HG02798 (cell line): Measurements from ENCODE around the gene RASSF5.

Experiments
- ATAC-seq: cut with Tn5 transposase; IDR thresholded peaks from one replicate; pipeline ENCODE4 v1.9.1; 2021; ENCODE audit warnings: mild to moderate bottlenecking; ENCODE audit not compliant: unreplicated experiment, poor library complexity

RASSF5 gene

DNA sequence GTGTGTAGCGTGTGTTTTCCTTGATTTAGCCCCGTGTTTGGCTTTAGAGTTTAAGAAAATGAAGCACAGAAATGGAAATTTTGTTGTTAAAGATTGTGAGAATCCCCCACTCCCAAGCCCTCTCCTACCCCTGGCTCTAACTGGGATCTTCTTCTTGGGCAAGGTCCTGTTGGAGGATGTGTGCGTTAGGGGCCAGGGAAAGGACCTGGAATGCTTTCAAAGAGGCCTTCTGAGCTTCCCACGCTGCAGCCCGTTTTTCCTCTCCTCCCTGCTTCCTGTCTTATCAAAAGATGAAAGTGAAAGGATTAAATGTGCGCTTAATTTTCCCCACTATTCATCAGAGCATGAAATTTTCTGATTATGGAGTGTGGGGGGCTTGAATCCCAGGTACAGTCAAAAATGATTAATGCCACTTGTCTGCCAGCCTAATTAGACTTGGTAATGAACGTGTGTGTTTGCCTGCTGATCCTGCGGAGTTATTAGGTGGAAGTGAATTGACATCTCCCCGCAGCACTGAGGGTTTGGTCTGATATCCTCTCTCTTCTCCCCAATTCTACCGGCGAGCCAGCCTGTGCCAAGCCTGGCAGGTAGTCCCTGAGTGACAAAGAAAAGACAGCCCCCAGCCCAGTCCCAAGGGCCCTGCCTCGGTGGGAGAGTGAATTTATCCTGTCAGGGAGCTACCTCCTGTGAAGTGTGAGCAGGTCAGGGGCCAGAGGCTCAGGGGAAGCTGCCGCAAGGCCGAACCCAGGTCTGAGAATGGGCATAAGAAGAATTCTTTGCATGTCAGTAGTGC lies 4.9 kb downstream of the RASSF5 start:
- no peak for ATAC-seq

DNA sequence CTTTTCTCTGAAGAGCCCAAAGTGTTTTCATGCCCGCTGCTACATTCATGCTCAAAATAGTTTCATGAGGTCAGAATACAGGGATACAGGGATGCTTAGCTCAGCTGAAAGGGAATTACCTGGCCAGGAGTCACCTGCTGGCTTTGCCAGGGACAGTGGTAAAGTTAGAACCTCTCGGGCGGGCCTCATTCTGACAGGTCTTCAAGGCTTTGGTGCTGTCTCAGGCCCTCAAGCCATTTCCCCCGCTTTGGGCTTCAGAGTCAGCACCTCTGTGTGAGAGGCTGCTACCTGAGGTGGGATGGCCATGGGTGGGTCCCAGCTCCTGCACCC lies 5.5 kb downstream of the RASSF5 start:
- ATAC-seq, result no peak

DNA sequence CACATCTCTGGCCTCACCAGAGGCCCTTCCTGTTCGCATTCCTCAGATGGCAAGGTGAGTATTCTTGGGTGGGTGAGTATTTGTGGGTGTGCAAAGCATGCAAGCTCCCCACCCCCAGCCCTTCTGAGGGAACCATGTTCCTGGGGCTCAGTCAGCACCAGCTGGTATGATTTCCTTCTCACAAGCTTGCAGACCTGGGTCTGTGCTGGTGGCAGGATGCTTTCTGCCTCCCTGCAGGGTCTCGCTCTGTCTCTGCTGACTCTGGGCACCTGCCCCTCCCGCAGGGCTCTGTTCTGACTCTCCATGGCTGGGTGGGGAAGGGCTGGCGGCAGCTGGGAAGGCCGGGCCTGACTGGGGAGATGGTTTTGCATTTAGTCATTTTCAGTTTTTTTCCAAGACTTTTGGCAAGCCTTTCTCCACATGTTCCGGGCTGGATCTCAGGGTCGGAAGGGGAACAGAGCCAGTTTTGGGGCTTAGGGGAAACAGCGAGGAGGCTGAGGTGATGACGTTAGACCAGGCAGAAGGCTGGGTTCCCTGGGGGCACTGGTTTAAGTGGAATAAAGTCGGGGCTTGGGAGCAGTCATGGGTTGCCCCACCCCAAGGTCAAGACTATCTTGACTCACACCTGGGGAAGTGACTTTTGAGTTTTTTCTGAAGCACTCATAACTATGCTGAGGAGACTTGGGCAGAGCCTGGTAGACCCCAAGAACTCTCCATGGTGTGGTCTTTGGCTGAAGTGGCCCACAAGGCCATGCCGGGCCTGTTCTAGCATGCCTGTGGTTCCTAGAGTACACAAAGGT lies 6.2 kb downstream of the RASSF5 start:
- ATAC-seq, result no peak

DNA sequence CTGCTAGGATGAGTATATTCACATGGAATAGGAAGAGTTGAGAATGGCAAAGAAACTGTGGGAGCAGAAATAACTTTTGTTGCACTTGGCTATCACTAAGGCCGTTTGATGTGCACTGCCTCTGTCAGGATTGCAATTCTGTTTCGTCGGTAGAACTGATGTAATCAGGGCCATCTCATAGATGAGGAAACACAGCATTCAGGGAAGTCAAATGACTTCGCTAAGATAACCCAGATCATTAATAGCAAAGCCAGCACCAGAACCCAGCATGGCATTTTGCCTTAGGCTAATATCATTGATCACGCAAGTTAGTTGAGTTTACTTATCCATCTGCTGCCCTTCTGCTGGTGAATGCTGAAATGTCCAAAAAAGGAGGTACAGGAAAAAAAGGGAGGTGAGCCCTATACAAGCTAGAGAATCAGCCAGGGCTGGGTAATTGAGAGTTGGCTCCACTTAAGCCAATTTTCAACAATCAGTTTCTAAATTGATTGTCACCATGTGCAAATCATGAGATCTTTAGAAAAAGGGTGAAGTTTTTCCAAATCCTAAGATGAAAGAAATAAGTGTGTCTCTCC lies 7.6 kb downstream of the RASSF5 start:
- no peak for ATAC-seq

DNA sequence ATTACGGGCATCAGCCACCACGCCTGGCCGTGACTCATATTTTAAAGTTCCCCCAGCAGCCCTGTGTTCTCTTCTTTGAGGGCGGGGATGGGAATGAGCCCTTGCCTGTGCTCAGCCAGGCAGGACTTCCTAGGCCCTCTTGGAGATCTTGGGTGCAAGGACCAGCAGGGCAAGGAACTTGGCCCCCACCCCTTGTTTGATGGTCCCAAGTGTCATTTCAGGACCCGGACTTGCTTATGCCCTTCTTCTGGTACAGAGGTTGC lies 9.3 kb downstream of the RASSF5 start:
- ATAC-seq, result no peak

DNA sequence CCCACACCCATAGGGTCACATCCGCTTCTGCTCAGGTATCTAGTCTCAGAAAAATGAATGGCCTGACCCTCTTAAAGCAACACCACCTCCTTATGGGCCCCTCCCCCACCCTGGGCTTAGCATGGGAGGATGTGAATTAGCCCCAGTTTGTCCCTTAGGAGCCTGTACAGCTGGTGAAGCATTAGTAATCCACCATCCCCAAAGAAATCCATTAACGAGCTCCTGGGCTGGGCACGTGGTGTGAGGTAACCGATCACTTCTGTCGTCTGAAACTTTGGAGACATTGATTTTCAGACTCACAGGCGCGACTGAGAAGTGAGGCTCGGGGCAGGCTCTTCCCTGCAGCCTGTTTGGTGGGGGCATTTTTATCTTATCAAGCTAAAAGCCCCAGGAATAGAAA lies 10.5 kb downstream of the RASSF5 start:
- ATAC-seq, result no peak

DNA sequence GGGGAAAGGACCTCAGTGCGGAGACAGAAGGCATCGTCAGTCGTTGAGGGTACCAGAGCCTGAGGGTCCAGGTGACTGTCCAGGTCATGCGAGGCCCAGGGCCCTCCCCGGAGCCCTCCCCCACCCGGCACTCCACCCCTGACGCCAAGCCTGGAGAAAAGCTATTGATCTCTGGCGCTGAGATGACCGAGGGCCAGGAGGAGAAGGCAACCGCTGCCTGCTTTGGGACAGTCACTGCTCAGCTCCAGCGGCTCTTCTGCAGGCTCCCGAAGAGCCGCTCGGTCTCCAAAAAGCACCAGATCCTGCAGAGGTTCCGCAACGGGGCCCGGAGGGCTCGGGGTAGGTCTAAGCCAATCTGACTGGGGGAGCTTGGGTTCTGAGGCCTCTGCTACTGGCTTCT lies 10.9 kb downstream of the RASSF5 start:
- no peak for ATAC-seq

DNA sequence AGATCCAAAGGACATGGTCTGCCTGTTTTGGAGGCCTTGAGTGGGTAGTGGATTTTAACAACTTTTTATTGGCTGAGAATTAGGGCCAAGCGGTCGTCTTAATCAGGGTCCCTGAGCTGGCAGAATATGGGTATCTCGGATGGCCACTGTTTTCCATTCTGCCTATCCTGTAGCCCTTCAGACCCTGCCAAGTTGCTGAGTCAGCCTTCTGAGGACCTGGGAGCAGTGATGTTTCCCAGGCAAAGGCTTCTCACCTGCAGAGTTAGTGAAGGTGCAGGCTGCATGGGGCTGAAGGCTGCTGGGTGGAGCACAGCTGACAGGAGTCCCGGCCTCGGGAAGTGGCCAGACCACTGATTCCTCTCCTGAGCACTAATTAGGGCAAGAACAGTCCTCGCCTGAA lies 11.4 kb downstream of the RASSF5 start:
- ATAC-seq, result no peak

DNA sequence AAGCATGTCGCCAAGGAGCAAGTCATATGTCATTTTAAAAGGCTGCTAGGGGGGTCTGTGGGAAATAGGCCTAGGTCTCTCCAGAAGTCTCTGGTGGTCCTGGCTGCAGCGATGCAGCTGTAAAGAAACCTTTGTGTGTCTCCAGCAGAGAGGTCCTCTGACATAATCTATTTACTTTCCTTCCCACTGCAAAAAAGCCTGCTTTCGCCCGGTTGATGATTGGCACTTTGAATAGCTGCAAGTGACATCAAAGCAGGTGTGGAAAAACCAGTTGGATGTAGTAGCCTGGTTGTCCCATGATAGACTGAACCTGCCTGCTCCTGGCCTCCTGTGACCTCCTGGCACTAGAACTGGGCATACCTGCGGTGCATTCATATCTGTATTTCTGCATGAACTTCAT lies 13.8 kb downstream of the RASSF5 start:
- no peak for ATAC-seq

DNA sequence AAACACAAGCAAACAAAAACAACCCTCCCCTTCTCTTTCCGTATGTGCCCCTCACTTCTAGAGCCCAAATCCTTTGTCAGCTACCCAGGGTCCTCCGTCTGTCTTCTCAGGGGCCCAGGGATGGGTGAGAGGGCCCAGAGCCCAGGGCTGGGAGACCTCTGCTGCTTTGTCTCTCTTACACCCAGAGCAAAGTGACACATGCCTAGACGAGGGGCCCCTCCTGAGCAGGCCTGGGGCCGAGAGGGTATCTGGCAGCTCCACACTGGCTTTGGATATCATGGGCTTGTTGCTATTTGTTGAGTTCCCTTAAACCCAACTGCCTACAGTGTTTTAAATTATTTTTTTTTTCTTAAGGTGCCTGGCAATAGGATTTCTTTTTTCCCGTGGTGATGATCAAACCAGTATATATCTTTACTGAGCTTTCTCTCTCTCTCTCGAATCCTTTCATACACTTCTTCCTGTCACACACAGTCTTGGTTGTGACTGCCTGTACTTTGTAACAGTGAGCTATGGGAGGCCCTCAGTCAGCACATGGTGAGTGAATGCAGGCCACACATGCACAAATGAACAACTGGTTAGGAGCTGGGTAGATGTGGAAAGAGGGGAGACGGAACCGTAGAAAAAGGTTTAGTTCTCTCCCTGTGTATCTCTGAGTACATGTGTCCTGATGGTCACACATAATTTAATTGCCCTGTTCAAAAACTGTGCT lies 14.5 kb downstream of the RASSF5 start:
- ATAC-seq, result no peak

DNA sequence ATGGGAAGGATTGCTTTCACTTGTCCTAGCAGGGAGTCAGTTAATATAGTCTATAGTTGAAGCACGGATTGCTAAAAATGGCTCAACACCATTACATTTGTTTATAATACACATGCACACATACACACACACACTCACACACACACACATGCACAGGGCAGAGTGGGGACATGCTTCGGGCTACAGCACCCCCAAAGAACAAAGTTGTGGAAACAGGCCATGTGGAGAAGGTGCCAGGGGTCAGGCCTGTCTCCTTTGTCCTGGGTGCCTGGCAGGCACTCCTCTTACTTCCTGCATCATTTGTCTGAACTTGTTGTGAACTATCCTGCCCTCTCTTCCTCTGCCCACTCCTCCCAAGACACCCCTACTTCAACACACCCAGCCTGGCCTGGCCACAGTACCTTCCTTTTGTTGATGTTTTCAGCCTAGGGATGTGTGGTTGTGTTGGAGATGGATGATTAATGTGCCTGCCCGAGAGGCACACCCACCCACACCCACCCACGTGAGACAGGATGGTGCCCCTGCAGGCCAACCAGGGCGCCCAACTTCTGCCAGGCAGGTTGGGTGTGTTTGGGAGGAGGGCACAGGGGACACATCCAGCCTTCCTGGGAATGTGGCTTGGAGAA lies 17.5 kb downstream of the RASSF5 start:
- ATAC-seq, result no peak

DNA sequence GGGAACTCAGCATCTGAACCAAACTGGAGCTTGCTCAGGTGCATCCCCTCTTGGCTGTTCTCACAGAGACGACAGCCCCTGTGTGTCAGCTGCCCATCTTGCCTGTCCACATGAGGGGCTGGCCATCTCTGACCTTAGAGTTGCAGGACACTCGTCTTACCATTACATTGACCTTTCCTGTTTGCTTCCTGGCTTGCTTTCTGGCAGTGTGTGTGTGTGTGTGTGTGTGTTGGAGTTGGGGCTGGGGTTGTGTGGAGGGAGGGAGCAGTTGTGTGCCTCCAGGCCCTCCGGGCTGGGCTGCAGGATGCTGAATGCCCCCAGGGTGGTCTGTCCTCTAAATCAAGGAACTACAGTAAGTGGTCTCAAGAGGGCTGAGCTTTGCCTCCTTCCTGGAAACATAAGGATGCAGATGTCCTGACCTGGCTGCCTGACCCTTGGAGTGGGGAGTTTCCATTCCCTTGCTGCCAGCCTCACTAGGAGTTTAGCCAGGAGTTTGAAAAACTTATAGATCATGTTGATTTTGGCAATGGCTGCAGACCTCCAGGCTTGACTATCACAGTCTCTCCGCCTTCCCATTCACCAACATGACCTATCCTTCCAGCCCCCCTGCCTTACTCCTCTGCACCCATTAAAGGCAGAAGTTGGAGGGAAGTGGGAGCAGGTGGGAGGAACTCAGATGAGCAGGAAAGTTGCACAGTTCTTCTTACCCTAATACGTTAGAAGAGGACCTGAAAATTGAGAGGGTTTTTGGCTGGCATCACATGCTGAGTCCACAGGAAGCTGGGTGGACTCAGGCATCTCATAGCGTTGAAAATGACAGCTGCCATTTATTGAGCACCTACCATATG lies 19.0 kb downstream of the RASSF5 start:
- ATAC-seq, result no peak

DNA sequence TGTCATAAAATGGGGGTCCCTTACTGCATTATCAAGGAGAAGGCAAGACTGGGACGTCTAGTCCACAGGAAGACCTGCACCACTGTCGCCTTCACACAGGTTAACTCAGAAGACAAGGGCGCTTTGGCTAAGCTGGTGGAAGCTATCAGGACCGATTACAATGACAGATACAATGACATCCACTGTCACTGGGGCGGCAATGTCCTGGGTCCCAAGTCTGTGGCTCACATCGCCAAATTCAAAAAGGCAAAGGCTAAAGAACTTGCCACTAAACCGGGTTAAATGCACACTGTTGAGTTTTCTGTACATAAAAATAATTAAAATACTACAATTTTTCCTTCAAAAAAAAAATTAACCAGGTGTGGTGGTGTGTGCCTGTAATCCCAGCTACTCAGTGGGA lies 22.1 kb downstream of the RASSF5 start:
- ATAC-seq, result no peak

DNA sequence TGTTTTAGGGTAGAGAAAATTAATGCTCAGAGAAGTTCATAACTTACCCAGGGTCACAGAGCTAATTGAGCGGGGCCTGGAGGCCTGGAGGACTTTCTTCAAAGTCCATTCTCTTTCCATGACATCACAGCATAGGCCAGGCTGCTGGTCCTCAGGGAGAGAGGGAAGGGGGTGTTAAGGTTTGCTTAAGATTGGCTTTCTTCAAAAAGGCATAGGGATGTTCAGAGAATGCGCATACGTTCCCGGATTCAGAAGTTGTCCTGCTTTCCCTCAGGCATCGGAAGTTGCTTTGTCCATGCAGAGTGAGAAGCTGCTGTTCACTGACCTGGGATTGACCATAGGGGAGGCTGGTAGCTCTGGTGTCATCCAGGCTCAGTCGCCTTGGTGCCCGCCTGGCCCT lies 25.0 kb downstream of the RASSF5 start:
- ATAC-seq, result no peak

DNA sequence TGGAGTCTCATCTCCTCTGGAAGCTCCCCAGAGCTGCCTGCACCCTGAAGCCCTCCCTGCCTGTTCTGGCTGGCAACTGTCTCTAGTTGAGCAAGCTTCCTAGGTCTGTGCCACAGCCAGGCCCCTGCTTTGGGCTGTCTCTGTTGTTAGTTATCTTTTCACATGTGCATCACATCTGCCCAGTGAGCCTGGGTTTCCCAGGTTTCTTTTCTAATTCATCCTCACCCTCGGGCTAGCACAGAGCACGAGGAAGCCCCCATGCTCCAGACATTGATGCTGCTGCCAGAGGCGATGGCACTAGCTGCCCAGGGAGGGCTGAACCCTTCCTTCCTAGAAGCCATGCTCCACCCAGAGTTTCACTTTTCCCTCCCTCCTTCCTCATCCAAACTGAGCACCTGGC lies 27.2 kb downstream of the RASSF5 start:
- ATAC-seq, result no peak

DNA sequence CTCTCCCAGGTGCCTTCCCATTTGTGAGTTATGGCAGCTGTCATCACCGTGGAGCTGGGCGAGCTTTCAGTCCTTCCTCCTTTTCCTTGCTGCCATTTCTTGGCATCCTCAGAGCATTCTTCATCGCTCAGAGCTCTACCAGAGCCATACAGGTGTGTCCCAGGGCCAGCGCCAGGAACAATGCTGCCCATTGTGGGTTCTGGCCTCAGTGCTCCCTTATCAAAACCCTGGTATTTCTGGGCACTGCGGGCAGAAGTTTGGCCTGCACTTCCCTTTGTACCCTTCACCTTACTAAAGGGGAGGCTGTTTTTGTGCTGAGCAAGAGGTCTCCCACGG lies 28.5 kb downstream of the RASSF5 start:
- no peak for ATAC-seq

DNA sequence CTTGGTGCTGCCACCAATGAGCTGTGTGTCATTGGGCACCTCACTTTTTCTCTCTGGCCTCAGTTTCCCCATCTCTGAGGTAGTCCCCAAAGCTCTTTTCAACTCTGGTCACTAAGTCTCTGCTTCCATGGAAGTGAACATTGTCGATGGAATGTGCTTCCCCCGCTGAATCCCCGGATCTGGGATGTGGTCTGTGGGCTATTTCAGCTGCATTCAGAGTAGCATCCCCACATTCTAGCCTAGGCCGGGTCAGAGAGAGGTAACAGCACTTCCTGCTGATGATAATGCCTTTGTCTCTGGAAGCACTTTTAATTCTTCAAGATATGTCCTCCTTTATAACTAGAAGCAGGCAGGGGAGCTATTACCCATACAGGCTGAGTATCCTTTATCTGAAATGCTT lies 29.8 kb downstream of the RASSF5 start:
- no peak for ATAC-seq

DNA sequence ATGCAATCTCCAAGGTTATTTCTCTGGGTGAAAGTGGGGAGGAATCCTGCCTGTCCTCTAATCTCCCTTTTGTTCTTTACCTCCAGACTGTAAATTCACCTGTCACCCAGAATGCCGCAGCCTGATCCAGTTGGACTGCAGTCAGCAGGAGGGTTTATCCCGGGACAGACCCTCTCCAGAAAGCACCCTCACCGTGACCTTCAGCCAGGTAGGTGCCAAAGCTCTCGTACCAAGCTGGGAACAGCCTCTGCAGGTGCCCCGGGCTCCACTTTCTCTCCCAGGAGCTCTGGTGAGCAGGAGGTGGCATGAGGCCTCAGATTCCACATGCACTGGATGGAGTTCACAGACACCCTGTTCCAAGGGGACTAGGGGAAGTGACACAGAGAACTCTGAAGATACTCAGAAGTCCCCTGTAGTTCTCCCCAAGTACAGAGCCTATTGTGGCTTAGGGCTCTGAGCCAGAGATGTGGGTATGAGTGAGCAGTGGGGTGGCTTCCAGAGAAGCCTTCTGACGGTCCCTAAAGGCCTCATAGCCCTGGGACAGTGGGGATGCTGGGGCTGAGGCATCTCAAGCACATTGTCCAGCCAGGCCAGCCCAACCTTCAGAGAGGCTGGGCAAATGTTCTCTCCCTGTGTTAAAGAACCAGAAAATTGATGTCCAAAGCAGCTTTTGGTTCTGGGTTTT lies 30.9 kb downstream of the RASSF5 start:
- no peak for ATAC-seq

DNA sequence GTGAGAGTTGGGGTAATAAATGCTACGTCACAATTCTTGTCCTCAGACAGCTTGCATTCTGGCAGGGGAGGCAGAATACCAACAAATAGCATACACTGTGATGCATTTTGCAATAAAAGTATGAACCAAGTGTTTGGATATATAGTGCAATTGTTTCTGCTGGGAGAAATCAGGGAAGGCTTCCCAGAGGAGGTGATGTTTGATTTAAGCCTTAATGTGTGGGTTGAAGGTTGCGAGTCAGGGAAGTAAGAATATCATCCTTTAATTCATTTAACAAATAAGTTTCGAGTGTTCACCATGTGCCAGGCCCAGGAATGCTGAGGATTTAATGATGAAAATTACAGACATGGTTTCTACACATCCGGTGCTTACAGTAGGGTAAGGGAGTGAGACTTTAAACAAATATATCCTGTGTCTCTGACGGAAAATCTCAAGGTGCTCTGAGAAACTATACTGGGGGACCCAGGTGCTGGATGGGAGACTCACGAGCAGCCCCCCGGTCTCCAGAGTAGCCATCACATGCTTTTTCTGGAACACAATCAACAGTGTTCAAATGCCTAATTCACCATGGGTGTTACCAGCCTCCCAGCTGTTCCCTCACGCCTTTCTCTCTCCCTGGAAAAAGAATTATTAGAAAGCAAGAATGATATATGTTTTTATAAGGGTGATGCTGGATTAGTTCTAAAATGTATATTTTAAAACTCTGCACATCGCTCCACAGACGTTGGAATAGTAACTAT lies 31.7 kb downstream of the RASSF5 start:
- ATAC-seq, result no peak
